SK-N-MC (cell line): ENCODE results near the gene MYO5A.

ENCODE experiments used
- EZH2 ChIP-seq: fragments of 200-600 bp; sonication (generic); IDR thresholded peaks from one replicate; pipeline ENCODE4 v1.6.1; 2017; ENCODE audit warnings: antibody characterized with exemption
- POLR2AphosphoS5 ChIP-seq: IDR thresholded peaks from 2 replicates; pipeline ENCODE4 v1.6.1; 2012; ENCODE audit warnings: mild to moderate bottlenecking, low read depth, low read length, borderline replicate concordance

DNA sequence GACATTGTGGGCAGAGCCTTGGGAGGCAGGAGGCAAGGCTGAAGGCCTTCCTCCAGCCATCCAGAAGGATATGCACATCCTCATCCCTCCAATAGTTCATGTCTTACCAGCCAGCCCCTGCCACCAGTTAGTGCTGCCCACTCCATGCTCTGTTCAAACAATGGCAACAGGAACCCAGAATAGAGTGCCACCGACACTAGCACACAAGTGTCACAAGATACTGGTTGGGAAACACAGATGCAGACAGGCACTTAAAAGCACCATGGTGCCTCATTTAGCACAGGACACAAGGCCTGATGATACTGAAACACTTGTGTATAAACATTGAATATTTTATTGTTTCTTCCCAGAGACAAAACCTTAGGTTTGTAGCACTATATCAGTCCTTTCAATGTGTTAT lies 176.6 kb downstream of the MYO5A start:
- TF ChIP-seq EZH2 (no peak), POLR2AphosphoS5 (no peak)
